Transverse colon (tissue), 4 donors: ENCODE data around the gene HECW1. TPM values are rescaled to one million over a fixed set of nuclear protein-coding genes. Genes with fewer than 3 reads are reported as not detected.

Experiments
- DNase-seq: peaks from one replicate; pipeline ENCODE4 v3.0.0-alpha.2; 2019
- H3K27ac ChIP-seq, 4 donors: fragments of 200-600 bp; sonication (generic); 2 replicates each; pipeline ENCODE4 v1.5.1; 2016 to 2018; ENCODE audit warnings: inconsistent platforms in 4 of 4
- H3K27me3 ChIP-seq: fragments of 200-600 bp; sonication (generic); 2 replicates; pipeline ENCODE4 v1.5.1; 2017; ENCODE audit warnings: inconsistent platforms
- H3K36me3 ChIP-seq, 4 donors: fragments of 200-600 bp; sonication (generic); 2 replicates each; pipeline ENCODE4 v1.5.1; 2017 to 2019; ENCODE audit warnings: inconsistent platforms in 4 of 4
- H3K4me1 ChIP-seq, 4 donors: fragments of 200-600 bp; sonication (generic); 2 replicates each; pipeline ENCODE4 v1.5.1; 2017 to 2020; ENCODE audit warnings: inconsistent platforms in 4 of 4
- H3K4me3 ChIP-seq, 4 donors: fragments of 200-600 bp; sonication (generic); 1 replicate in 1 of 4; 2 replicates in 3 of 4; pipeline versions ENCODE4 v1.5.1 to v1.6.1; 2017 to 2019; ENCODE audit warnings: inconsistent platforms in 4 of 4
- H3K9me3 ChIP-seq, 2 donors: fragments of 200-600 bp; sonication (generic); 2 replicates each; pipeline ENCODE4 v1.5.1; 2017 to 2019; ENCODE audit warnings: inconsistent platforms in 2 of 2
- EP300 ChIP-seq: sonication (generic); formaldehyde crosslinking; IDR thresholded peaks from one replicate; pipeline ENCODE4 v1.6.1; 2017; ENCODE audit warnings: antibody characterized with exemption, low read depth
- POLR2A ChIP-seq: fragments of 450-650 bp; IDR thresholded peaks from one replicate; pipeline ENCODE4 v1.6.1; 2016; ENCODE audit warnings: antibody characterized with exemption, mild to moderate bottlenecking, moderate library complexity
- POLR2AphosphoS5 ChIP-seq, 3 donors: sonication (generic); formaldehyde crosslinking; IDR thresholded peaks; one replicate each; pipeline ENCODE4 v1.6.1; 2016; ENCODE audit warnings: antibody characterized with exemption in 3 of 3
- WGBS, 2 donors: methylation state at CpG; one replicate each; pipeline ENCODE4 v1.1.5; 2018; ENCODE audit warnings: low coverage in 1 of 2; 5-methylcytosine and 5-hydroxymethylcytosine counted together
- in situ Hi-C, 4 donors: fragments of 200-750 bp; cut with MboI; loops; one replicate each; pipeline versions ENCODE4 v1.15.0 to v1.15.1; 2017; ENCODE audit warnings: low sequenced_read_pairs in 3 of 4, low pct_ligation_motif_present in 1 of 4, low pct_unique_long_range_greater_than_20kb in 1 of 4
- intact Hi-C: fragments of 100-400 bp; cut with DNase I; formaldehyde crosslinking; loops from one replicate; pipeline ENCODE4 v1.15.1; 2023; ENCODE audit warnings: low total_unique reads
- total RNA-seq, 4 donors: library from RNA; depleted of rRNA; stranded (reverse); fragments of >200 nt; gene quantifications; one replicate each; pipeline ENCODE4 v1.1.0, GENCODE V29; 2016
- TF ChIP-seq, protein P1 (sequence below), 5 experiments: fragments of 200-600 bp in 3 of 5; fragments of 450-650 bp in 2 of 5; sonication (generic) in 3 of 5; IDR thresholded peaks; 1 replicate in 2 of 5; 2 replicates in 3 of 5; pipeline ENCODE4 v1.5.1; 2016 to 2017; ENCODE audit warnings: antibody characterized with exemption in 5 of 5, inconsistent platforms in 3 of 5, mild to moderate bottlenecking in 2 of 5, moderate library complexity in 1 of 5

The HECW1 gene
- total RNA-seq, 4 donors from 2014 or later, result 1.1 to 1.4 TPM; not detected in 2

DNA sequence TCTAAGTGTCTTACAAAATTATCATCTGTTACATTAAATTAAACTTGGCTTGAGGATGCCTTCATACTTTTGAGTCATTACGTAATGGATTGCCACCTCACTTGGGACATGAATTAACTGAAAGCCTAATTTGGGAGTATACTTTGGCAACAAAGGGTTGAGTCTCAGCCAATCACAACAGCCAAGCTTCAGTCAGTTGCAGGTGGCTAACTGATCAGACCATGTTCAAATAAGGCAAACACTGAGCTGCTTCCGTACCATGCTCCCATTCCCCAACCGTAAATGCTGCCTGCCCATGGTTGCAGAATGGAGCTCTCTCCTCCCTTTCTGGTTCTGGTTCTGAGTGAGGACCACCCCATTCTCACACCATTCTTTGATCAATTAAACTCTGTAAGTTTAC is 377.6 kb downstream of the HECW1 start:
- Histone ChIP-seq H3K4me3 (no peak overlapping the region), H3K36me3 (no peaks in the 10 kb centered on the region), H3K4me1 (no peaks in the 10 kb centered on the region), H3K9me3 (no peaks in the 10 kb centered on the region), H3K27ac (no peak overlapping the region), H3K27me3 (no peaks in the 10 kb centered on the region)
- in situ Hi-C loops (no loop called here), intact Hi-C loops (no loop called here)
- WGBS, 2 donors, result 92 to 95% methylated on average over 1 to 3 of the region's 3 CpGs
- TF ChIP-seq POLR2A, result no peak
- TF ChIP-seq EP300, result no peak
- TF ChIP-seq, protein P1, sequence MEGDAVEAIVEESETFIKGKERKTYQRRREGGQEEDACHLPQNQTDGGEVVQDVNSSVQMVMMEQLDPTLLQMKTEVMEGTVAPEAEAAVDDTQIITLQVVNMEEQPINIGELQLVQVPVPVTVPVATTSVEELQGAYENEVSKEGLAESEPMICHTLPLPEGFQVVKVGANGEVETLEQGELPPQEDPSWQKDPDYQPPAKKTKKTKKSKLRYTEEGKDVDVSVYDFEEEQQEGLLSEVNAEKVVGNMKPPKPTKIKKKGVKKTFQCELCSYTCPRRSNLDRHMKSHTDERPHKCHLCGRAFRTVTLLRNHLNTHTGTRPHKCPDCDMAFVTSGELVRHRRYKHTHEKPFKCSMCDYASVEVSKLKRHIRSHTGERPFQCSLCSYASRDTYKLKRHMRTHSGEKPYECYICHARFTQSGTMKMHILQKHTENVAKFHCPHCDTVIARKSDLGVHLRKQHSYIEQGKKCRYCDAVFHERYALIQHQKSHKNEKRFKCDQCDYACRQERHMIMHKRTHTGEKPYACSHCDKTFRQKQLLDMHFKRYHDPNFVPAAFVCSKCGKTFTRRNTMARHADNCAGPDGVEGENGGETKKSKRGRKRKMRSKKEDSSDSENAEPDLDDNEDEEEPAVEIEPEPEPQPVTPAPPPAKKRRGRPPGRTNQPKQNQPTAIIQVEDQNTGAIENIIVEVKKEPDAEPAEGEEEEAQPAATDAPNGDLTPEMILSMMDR (IDR thresholded peaks at IDR 0.05), result no peak
- TF ChIP-seq POLR2AphosphoS5 (IDR thresholded peaks at IDR 0.05), result no peak
- DNase-seq, result no peak

DNA sequence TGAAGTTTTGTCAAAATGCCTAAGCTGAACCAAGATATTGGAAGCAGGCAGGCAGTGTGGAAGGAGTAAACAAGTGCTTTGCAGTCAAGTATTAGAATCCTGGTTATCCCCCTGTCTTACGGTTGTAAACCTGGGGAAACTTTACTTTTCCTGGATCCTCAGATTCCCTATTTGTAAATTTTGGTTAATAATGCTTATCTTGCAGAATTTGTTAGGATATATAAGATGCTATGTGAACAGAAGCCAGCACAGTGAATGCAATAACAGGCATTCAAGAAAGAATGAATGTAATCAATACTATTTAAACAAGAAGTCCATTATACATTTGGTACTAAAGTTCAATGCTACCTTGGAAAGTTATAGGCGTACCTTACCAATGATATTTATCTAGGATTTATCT is 378.7 kb downstream of the HECW1 start:
- intact Hi-C loops (no loop called here), in situ Hi-C loops (no loop called here)
- 93% methylated on average over 2 of the region's 2 CpGs for WGBS, 2 donors

DNA sequence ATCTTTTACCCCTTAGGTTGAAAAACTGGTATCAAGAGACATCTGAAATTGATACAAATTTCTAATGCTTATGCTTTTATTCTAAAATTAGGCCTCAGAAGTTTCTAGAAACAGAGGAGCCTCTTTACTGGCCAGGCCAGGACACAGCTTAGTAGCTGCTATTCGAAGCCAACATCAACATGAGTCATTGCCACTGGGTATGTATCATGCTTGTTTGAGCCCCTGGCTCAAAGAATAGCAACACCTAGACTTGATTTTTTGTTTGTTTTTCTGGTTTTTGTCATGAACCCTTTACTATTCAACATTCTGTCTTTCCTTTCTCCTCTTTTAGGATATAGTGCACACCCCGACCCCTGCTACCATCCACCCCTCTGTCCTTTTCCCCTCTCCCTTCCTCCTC is 379.5 kb downstream of the HECW1 start:
- Histone ChIP-seq H3K27ac (no peak overlapping the region), H3K36me3 (no peaks in the 10 kb centered on the region), H3K9me3 (no peaks in the 10 kb centered on the region), H3K4me1 (no peaks in the 10 kb centered on the region), H3K27me3 (no peaks in the 10 kb centered on the region), H3K4me3 (no peak overlapping the region)
- DNase-seq, result no peak
- intact Hi-C loops, result no loop called here
- 81 to 100% methylated on average over 2 of the region's 2 CpGs for WGBS, 2 donors
- in situ Hi-C loops, result no loop called here
- TF ChIP-seq POLR2AphosphoS5 (IDR thresholded peaks at IDR 0.05), result no peak
- TF ChIP-seq POLR2A, result no peak
- TF ChIP-seq, protein P1 (IDR thresholded peaks at IDR 0.05), result no peak
- no peak for TF ChIP-seq EP300

More for the DNA sequence above, 378.7 kb downstream of the HECW1 start:
- Histone ChIP-seq H3K4me1 (no peaks in the 10 kb centered on the region), H3K36me3 (no peaks in the 10 kb centered on the region), H3K27me3 (no peaks in the 10 kb centered on the region), H3K9me3 (no peaks in the 10 kb centered on the region), H3K27ac (no peak overlapping the region), H3K4me3 (no peak overlapping the region)
- no peak for DNase-seq
- TF ChIP-seq POLR2AphosphoS5 (IDR thresholded peaks at IDR 0.05) (no peak), POLR2A (no peak), EP300 (no peak)
- TF ChIP-seq, protein P1 (IDR thresholded peaks at IDR 0.05), result no peak

DNA sequence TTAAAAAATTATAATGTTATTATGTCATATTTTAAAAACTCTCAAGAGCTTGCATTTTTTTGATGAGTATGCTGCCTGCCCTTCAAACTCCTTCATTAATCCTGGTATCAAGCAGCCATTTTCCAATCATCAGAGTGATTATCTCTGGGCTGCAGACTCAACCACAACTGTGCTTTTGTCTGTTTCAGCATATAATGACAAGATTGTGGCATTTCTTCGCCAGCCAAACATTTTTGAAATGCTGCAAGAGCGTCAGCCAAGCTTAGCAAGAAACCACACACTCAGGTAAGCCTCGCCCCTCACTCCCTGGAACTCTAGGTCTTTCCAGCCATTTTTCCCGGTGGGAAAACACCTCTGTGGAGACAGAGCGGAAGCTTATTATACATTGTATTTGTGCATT is 380.4 kb downstream of the HECW1 start:
- DNase-seq, result no peak
- intact Hi-C loops, result no loop called here
- Histone ChIP-seq H3K9me3 (no peaks in the 10 kb centered on the region), H3K4me3 (no peak overlapping the region), H3K36me3 (no peaks in the 10 kb centered on the region), H3K4me1 (no peaks in the 10 kb centered on the region), H3K27ac (no peak overlapping the region), H3K27me3 (no peaks in the 10 kb centered on the region)
- WGBS, 2 donors, result 85 to 88% methylated on average over 3 to 5 of the region's 5 CpGs
- in situ Hi-C loops, result no loop called here
- TF ChIP-seq EP300 (no peak), POLR2AphosphoS5 (IDR thresholded peaks at IDR 0.05) (no peak), POLR2A (no peak)
- TF ChIP-seq, protein P1 (IDR thresholded peaks at IDR 0.05), result no peak
